PC-9 (cell line): ENCODE results near the gene CNTNAP5. TPM values are rescaled to one million over a fixed set of nuclear protein-coding genes. Genes with fewer than 3 reads are reported as not detected.

Experiments
- BruUV-seq: library from RNA; stranded (reverse); fragments of 400-500 nt; replicated peaks from 2 replicates; lab custom pipeline; 2021; lab: Mats Ljungman, UMichigan
- CTCF ChIA-PET: fragments of 300-600 bp; sonication (Branson Sonifier 250); formaldehyde crosslinking; loops from one replicate; lab custom pipeline; 2022; ENCODE audit warnings: antibody characterized with exemption; lab: Charles Lee
- POLR2A ChIA-PET: fragments of 300-600 bp; sonication (Branson Sonifier 250); formaldehyde crosslinking; loops from one replicate; lab custom pipeline; 2022; ENCODE audit warnings: antibody characterized with exemption; ENCODE audit not compliant: unreplicated experiment; lab: Charles Lee
- DNase-seq, 2 experiments: peaks; one replicate each; pipeline versions ENCODE4 v3.0.0 to v3.0.0-alpha.2; 2015 to 2022; ENCODE audit warnings: mixed read lengths in 1 of 2
- H2AFZ ChIP-seq: fragments of 200-600 bp; sonication (generic); 2 replicates; pipeline ENCODE4 v1.8.1; 2017; ENCODE audit warnings: antibody characterized with exemption
- H3F3A ChIP-seq: fragments of 200-600 bp; sonication (generic); 2 replicates; pipeline ENCODE4 v1.8.1; 2017; ENCODE audit warnings: antibody characterized with exemption, mild to moderate bottlenecking, low read depth; ENCODE audit not compliant: insufficient read depth
- H3K27ac ChIP-seq: fragments of 200-600 bp; sonication (generic); 2 replicates; pipeline ENCODE4 v1.6.1; 2016; ENCODE audit warnings: mixed run types
- H3K27me3 ChIP-seq: fragments of 200-600 bp; sonication (generic); 2 replicates; pipeline ENCODE4 v1.6.1; 2016; ENCODE audit warnings: low read depth, mixed run types; ENCODE audit not compliant: insufficient read depth
- H3K36me3 ChIP-seq: fragments of 200-600 bp; sonication (generic); 2 replicates; pipeline ENCODE4 v1.6.1; 2016; ENCODE audit warnings: low read depth, mixed run types
- H3K4me1 ChIP-seq: fragments of 200-600 bp; sonication (generic); replicated peaks from 2 replicates; pipeline ENCODE4 v1.6.1; 2016; ENCODE audit warnings: mixed run types; ENCODE audit not compliant: insufficient read depth
- H3K4me2 ChIP-seq: fragments of 200-600 bp; sonication (generic); 2 replicates; pipeline ENCODE4 v1.6.1; 2017; ENCODE audit warnings: mixed run types
- H3K4me3 ChIP-seq: fragments of 200-600 bp; sonication (generic); 2 replicates; pipeline ENCODE4 v1.6.1; 2016; ENCODE audit warnings: mixed run types
- H3K79me2 ChIP-seq: fragments of 200-600 bp; sonication (generic); 2 replicates; pipeline ENCODE4 v1.6.1; 2017; ENCODE audit warnings: low read depth, mixed run types
- H3K9me2 ChIP-seq: fragments of 200-600 bp; sonication (generic); 2 replicates; pipeline ENCODE4 v1.8.1; 2017; ENCODE audit warnings: mild to moderate bottlenecking; ENCODE audit not compliant: insufficient read depth
- H3K9me3 ChIP-seq: fragments of 200-600 bp; sonication (generic); 2 replicates; pipeline ENCODE4 v1.8.1; 2016; ENCODE audit warnings: low read depth; ENCODE audit not compliant: insufficient read depth
- H4K20me1 ChIP-seq: fragments of 200-600 bp; sonication (generic); 2 replicates; pipeline ENCODE4 v1.8.1; 2017; ENCODE audit not compliant: insufficient read depth
- EZH2 ChIP-seq: fragments of 200-600 bp; sonication (generic); IDR thresholded peaks from 2 replicates; pipeline ENCODE4 v1.8.0; 2017; ENCODE audit warnings: antibody characterized with exemption, low read depth
- intact Hi-C: fragments of 100-400 bp; cut with micrococcal nuclease; formaldehyde crosslinking; loops from one replicate; pipeline ENCODE4 v1.10.0; 2022; ENCODE audit not compliant: unreplicated experiment
- total RNA-seq: library from RNA; stranded (reverse); gene quantifications from 2 replicates; pipeline ENCODE4 v1.2.3, GENCODE V29; 2021
- TF ChIP-seq, protein P1 (sequence below): fragments of 200-600 bp; sonication (generic); conservative IDR thresholded peaks from 2 replicates; pipeline ENCODE4 v1.6.1; 2017; ENCODE audit warnings: mixed run types, antibody characterized with exemption, mild to moderate bottlenecking, moderate library complexity

CNTNAP5 gene
- total RNA-seq, 1 experiment from 2014 or later = not detected

DNA sequence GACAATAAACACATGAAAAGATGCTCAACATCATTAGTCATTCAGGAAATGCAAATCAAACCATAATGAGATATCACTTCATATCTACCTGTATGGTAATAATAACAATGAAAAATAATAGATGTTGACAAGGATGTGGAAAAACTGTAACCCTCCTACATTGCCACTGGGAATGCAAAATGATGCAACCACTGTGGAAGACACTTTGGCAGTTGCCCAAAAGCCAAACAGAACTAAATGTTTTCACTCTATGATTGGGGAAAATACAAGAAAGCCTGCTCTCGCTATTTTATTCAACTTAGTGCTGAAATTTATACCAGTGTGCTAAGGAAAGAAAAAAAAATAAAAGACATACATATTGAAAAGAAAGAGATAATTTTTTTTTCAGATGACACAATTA lies 934.5 kb downstream of the CNTNAP5 start:
- H3K4me1 ChIP-seq = no peaks in the 10 kb centered on the region
- TF ChIP-seq, protein P1, sequence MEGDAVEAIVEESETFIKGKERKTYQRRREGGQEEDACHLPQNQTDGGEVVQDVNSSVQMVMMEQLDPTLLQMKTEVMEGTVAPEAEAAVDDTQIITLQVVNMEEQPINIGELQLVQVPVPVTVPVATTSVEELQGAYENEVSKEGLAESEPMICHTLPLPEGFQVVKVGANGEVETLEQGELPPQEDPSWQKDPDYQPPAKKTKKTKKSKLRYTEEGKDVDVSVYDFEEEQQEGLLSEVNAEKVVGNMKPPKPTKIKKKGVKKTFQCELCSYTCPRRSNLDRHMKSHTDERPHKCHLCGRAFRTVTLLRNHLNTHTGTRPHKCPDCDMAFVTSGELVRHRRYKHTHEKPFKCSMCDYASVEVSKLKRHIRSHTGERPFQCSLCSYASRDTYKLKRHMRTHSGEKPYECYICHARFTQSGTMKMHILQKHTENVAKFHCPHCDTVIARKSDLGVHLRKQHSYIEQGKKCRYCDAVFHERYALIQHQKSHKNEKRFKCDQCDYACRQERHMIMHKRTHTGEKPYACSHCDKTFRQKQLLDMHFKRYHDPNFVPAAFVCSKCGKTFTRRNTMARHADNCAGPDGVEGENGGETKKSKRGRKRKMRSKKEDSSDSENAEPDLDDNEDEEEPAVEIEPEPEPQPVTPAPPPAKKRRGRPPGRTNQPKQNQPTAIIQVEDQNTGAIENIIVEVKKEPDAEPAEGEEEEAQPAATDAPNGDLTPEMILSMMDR = no peak
- no peak for TF ChIP-seq EZH2
- no TSS peak for BruUV-seq
- H3K27ac ChIP-seq = no peak overlapping the region
- no peaks in the 10 kb centered on the region for H3F3A ChIP-seq
- H3K79me2 ChIP-seq = no peaks in the 10 kb centered on the region
- H2AFZ ChIP-seq = no peak overlapping the region
- no peaks in the 10 kb centered on the region for H4K20me1 ChIP-seq
- H3K36me3 ChIP-seq = no peaks in the 10 kb centered on the region
- H3K4me3 ChIP-seq = no peak overlapping the region
- DNase-seq = no peak
- H3K4me2 ChIP-seq = no peak overlapping the region
- no peaks in the 10 kb centered on the region for H3K9me3 ChIP-seq
- intact Hi-C loops = no loop called here
- CTCF ChIA-PET = no interaction called here
- no peaks in the 10 kb centered on the region for H3K9me2 ChIP-seq
- no peaks in the 10 kb centered on the region for H3K27me3 ChIP-seq
- POLR2A ChIA-PET = no interaction called here

GRCh38 chr2:124961132-124961531 lies 936.0 kb downstream of the CNTNAP5 start:
- TF ChIP-seq EZH2 = no peak
- TF ChIP-seq, protein P1 = no peak
- no TSS peak for BruUV-seq
- ChIA-PET POLR2A (no interaction called here), CTCF (no interaction called here)
- Histone ChIP-seq H3K4me1 (no peaks in the 10 kb centered on the region), H3K4me2 (no peak overlapping the region), H3K27ac (no peak overlapping the region), H3K9me3 (no peaks in the 10 kb centered on the region), H3K79me2 (no peaks in the 10 kb centered on the region), H3F3A (no peaks in the 10 kb centered on the region), H3K9me2 (no peaks in the 10 kb centered on the region), H3K27me3 (no peaks in the 10 kb centered on the region), H3K36me3 (no peaks in the 10 kb centered on the region), H4K20me1 (no peaks in the 10 kb centered on the region; the same call in 1 of the 2 replicates), H3K4me3 (no peak overlapping the region), H2AFZ (no peak overlapping the region)
- no peak for DNase-seq
- intact Hi-C loops = no loop called here
